Suppressor macrophage treated with lipopolysaccharide for 4 hours (primary cell): Measurements from ENCODE around the gene EVI5.

ENCODE experiments used
- DNase-seq: peaks from one replicate; pipeline ENCODE4 v3.0.0-alpha.2; 2020

The EVI5 gene

DNA sequence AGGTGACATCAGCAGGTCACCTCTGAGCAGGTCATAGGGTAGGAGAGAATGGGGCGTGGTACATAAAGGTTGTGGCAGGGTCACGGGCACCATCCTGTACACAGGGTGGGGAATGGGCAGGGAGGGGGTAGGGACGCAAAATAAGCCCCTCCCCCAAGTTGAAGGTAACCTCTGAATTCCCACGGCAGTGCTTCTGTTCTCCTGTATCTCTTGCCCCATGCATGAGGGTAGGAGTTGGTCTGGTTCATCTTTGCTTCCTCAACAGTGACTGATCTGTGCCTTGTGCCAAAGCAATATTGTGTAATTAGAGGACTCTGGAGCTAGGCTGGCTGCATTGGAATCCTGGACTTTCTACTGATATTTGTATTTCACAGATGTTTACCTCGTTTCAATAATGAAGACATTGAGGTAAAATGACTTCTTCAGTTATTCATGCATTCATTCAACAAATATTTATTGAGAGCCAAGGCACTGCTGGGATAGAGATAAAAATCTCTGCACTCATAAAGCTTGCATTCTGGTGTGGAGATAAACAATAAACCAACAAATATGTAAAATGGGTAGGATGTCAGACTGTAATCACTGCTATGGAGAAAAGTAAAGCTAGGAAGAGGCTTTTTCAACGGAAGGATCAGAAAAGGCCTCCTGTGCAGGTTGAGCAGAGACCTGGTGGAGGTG, 279.8 kb downstream of the EVI5 start:
- peak; percentile 33 for DNase-seq

DNA sequence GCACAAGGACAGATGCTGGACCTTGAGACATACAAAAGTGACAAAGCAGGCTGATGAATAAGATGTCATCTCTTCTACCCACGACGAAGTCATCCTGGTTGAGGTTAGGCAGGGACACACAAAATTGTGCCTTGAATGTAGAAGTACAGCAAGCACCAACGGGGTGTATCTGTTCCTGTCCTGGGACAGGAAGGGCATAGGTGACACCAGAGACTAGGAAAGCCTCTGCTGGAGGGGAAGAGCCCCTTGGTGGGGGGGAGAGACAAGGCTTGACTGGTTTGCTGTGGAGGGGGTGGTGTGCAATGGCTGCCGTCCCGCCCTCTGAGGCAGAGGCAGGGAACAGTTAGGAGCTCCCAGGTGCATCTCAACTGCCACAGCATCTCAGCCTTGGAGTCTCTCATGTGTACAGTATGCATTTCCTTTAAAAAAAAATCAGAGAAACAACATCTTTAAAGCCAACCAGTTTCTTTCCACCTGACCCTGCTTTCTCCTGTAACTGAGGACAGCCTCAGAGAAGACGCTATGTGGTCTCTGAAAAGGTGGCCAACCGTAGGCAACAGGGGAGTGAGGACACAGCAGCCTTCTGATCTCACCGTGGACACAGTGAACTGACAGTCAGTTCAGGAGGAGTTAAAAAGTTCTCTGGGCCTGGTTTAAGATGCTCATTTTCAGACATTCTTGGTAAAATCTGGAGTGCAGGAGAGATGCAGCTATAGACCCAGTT, 280.5 kb downstream of the EVI5 start:
- DNase-seq, result peak; percentile 55

DNA sequence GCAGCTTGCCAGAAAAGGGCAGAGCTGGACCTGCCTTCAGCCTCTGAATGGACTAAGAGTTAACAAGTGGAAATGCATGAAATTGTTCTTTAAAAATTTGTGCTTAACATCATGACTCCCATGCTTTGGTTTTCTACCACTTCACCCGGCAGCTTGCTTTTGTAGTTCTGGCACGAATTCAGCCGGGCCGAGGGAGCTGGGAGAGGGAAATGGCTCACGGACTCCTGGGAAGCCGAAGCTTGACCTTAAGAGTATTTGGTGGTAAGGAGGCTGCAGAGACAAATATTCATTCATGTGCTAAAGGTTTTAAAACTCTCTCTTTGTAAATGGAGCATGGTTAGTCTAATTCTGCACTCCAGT, 281.0 kb downstream of the EVI5 start:
- no peak for DNase-seq

DNA sequence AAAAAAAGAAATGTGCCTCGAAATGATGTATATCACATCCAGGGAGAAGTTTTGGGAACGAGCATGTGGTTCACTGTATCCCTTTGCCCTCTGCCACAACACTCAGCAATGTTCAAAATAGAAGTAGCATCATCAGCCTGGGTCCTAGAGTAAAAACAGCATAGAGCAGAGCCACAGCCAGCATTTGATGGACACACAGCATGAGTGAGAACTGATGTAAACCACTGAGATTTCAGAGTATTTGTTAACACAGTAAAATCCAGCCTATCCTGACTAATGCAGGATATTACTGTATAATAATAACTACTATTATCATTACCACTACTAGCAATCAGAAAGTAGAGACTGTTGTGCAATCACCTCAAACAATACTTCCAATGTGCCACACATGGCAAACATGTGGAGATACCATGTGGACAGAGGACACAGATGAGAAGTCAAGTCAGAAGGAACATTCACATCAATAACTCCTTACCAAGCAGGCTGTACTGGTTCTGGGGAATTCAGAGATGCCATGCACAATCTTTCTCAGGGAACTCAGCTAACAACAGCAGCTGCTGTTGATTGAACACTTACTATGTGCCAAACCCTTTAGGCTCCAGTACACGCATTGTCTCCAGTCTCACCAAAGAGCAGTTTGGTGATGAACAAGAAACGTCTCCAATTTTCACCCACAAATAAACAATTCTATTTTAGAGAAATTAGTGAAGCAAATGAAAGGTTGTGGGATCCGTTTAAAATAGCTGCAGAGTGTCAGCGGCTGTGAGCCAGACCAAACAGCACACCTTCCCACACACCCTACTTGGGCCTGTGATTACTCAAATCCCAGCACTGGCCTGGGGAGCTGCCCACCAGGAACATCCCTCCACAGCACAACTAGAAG, 281.6 kb downstream of the EVI5 start:
- peak; percentile 5 for DNase-seq

DNA sequence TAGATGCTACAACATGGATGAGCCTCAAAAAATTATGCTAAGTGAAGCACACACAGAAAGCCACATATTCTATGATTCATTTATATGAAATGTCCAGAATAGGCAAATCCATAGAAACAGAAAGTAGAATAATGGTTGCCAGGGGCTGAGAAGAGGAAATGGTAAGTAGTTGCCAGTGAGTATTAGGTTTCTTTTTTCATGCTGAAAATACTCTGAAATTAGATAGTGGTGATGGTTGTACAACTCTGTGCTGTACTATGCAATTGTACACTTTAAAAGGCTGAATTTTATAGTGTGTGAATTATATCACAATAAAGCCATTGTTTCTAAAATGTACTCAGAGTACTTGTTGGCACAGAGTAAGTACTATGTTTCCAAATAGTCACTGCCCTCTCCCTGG, 282.7 kb downstream of the EVI5 start:
- peak; percentile 74 for DNase-seq

DNA sequence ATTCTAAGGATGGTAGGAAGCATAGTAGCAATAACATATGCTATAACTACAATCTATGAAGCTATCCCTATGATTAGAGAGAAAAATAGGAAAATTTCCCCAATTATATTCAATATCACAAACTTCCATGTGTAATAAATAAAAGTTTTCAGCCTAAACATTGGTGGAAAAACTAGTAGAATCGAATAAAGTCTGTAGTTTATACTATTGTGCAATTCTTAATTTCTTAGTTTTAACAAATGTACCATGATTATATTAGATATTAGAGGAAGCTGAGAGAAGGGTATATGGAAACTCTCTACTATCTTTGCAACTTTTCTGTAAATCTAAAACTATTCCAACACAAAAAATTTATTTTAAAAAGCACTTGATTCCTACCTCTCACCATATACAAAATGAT, 284.4 kb downstream of the EVI5 start:
- DNase-seq, result no peak

DNA sequence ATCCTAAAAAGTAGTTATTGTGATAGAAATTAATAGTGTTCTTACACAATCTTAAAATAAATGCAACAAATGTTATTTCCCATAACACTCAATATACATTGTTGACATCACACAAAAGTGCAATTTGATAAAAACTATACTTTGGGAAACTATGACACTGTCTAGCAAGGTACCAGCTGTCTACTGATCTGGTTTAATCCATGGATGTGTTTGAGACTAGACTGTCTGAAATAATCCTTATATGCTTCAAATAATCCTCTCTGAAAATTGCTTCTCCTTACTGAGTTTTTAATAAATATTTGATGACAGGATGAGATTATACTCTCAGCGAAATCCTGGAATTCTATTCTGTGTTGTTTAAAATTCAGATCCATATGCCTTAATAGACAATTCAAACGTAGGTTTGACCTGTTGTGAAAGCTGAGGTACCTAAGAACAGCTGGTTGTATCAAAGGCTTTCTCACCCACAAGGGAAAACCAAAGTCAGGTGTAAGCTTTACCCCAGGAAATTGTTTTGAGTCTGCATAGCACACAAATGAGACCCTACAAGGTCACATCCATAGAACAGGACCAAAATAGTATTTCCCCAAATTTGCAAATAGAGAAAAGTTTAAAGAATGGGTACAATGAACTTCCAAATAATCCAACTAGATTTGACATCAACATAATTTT, 289.4 kb downstream of the EVI5 start:
- no peak for DNase-seq

DNA sequence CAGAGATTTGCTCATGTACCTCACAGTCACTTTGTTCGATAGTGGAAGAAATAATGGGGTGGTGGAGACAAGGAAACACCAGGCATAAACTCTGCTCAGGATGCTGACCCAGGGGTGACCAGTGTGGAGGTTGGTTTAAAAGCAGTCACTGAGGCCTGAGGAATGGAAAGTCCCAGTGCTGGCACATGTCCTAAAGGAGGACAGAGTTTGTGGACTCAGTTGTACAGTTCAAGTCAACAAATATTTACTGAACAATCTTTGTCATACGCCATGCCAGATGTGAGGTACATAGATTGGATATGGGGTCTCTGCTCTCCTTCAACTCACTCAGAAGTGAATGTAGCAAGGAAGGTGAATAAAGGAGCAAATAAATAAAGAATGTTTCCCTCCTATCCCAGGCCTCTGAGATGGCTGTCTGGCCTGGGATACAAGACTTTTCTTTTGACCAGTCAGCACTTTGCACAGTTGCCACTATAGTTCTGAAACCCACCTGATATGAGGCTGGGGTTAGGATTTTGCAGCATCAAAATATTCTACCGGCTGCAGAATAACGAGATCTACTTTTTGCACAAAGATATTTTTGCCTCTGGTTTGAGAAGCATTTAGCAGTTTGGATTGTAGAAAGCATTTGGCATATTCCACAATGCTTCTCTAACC, 290.3 kb downstream of the EVI5 start:
- DNase-seq, result no peak

DNA sequence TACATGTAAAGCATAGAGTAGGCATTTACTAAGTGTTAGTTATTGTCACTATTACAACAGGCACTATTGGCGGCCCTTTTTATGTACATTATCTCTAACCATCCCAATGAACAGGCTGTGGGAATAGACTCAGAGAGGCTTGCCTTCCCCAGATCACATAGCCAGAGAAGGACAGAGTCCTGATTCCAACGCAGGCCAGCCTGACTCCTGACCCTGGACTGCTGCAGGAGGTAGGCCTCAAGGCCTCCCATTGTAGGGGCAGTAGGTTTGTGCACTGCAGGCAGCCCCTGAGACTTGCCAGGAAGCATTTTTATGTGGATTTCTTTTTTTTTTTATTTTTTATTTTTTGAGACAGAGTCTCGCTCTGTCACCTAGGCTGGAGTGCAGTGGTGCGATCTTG, 291.8 kb downstream of the EVI5 start:
- no peak for DNase-seq

DNA sequence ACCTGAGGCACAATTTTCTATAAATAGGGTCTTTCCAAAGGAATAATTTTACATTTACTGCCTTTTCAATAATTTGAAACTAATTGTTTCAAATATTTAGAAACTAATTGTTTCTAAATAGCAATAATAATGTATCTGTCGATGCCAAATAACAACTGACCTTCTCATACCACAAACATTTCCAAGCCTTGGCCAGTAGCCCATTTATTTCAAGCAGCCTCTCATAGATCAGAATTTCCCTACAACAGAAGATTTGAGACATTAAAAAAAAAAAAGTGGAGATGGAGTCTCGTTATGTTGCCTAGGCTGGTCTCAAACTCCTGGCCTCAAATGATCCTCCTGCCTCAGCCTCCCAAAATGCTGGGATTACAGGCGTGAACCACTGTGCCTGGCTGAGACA, 296.1 kb downstream of the EVI5 start:
- DNase-seq, result no peak

DNA sequence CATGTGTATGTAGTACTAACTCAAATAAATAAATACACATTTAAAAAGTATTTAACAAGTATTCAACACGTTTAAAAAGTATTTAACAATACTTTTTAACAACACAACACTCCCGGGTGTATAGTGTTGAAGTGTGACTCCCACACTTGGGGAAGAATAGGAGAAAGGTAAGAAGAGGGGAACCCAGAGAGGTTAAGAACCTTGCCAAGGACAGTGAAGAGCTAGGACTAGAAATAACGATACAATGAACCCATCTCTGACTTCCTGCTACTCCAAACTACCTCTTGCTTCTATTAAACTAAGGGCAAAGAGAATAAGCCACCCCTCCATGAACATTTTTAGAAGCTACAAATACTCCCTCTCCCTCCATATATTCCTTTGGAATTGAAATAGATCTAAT, 296.5 kb downstream of the EVI5 start:
- no peak for DNase-seq

DNA sequence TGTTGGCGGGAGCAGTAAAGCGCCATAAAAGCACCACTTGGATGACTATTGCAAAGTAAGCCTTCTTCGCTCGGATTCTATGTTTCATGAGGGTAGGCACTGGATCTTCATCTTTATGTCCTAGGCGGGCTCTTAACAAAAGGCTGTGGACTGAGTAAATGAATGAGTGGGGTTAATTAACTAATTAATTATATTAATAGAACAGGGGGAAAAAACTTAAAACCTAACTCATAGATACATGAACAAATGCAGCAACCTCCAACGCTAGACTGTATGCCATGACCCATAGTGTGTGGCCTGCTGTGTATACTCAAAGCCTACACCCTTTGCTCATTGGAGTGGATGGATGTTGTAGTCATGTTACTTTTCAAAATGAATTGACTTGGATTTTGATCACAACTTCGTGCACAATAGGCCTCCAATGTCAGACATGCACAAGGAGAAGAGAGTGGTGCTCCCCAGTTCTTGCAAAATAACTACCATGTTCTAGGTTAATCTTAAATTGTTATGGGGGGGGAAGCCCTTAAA, 297.8 kb downstream of the EVI5 start:
- DNase-seq, result no peak

DNA sequence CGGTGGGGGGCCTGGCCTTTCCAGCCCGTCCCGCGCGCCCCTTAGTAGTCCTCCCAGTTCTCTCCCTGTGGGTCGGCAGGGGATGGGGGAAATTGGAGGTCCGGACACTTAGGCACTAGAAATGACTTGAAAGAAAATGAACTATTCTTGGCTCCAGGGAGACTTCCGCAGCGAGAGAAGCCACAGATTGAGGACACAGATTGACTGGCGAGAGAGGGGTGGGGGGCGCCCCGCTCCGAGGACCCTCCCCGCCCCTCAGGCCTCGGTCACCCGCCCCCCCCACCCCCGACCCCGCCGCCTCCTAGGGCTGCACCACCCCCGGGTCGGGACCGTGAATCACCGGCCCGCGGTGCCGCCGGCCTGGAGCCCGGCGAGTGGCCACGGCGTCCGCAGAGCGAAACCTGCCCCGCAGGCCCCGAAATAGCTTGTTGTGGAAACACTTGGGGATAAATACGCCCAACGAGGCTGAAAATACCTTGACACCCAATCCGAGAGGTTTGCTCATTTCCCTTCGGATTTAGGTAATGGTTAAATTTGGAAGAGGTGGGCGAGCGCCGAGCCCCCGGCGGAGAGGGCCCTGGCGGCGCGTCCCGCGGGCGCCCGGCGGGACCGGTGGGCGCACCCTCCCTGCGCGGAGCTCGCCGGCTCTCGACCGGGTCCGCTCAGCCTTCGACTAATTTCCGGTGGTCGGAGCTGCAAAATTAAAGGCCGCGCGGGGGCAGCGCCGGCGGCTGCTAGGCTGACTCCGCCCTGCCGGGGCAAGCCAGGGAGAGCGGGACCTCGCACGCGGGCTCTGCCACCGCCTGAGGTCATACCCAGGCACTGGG, 298.4 kb downstream of the EVI5 start, which contains the start of gene GFI1:
Gene GFI1 (minus strand): TSS at position 675 of the 827 bp plus-strand sequence. CDS start 3,438 bp downstream, outside the sequence.
- peak; percentile 68 for DNase-seq

DNA sequence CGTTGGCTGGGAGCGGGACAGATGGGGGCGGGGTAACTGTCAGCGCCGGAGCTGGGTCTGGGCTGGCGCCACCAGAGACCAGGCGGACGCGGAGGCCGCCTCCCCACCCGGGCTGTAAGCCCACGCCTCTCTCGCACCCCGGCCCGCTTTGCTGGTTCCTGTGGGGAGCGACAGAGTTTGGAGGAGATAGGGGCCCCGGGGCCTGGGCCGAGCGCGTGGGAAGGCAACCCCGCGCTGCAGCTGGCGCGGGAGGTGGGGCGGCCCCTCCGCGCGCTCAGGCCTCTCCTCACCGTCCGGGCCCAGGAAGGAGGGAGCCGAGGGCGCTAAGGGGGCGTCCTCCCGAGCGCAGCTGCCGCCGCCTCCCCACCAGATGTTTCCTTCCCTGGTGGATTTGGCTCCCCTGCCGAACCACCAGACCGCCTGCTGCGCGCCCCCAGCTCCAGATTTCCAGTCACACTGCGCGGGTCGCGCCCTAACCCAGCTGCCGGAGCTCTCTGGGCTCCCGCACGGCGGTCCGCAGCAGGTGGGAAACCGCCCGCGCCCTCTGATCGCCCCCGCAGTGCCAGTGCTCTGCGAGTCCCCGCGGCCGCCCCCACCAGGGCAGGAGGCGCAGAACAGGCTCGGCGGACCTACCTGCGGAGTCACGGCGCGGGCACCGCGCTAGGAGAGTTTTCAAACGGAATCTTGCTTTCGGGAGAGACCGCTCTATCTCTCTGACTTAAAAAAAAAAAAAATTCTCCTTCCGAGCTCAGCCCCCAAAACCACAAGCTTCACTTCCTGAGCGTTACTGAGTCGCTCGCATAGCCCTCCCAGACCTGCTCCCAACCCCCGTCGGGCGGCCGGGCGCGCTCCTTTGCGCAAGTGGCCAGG, 299.3 kb downstream of the EVI5 start:
- peak; percentile 35 for DNase-seq

DNA sequence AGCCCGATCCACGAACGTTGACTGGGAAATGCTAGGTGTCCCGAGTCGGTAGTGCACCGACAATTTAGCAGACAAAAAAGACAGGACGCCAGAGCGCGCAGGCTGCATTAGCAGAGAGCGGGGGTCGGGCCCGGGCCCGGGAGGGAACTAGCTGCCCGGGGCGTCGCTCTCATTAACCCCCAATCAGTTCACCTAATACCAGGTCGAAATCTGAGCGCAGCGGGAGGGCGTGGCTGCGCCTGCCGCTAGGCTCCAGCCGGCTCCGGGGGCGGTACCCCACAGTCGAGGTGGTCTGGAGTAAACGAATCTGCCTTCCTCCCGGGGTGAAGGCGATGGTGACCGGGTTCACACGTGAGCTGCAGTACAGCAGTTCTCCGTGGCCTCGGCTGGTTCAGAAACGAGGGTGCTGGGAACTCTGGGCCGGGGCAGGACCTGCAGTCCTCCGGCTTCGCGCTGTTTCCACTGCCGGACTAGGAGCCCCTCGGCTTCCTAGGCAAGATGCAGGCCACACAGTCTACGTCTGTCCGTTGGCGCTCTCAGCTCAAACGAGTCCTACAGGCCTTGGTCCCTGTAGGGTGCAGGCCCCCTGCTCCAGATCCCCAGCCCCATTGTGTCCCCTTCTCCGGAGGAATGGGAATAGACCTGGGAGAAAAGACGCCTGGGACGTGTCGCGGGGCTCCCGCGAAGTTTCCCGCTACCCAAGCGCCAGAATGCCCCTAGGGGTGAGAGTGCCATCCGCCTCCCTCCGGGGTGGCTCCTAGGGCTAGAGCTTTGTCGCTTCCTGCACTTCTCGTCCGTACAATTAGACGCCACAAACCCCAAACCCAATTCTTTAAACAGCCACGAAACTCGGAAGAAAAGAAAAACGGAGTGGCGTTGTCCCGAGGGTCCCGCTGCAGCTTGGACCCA, 300.2 kb downstream of the EVI5 start:
- peak; percentile 30 for DNase-seq

DNA sequence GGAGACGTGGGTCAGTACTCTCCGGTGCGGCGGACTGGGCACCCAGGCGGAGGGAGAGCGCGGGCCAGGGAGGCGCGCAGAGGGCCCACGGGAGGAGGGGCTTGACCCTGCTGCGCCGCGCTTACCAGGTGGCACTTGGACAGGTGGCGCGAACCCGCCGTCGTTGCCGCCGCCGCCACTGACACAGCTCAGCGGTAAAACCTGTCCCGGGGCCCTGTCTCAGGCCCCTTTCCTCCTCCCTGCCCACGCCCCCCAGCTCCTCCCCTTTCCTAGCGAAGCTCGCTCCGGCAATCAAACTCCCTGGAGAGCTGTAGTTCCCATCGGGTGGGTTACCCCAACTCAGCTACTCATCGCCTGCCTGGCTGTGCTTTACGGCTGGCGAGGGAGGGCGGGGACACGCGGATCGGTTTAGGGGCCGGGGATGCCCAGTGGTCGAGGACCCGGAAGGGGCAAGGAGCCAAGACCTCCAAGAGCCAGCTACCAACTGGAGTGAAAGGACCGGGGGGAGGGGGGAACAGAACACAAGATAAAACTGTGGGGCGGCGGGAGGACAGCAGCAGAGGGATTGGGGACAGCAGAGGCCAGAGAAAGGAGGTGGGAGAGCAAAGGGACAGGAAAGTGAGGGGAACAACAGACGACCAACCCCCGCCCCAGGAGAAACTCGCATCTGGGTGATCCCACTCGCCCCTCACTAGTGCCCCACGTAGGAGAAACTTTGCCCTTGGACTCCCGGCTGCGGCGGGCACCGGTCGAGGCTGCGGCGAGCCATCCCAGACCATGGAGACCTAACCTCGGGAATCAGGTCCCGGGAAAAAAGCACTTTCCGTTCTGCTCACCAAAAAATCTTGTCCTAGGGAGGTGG, 301.1 kb downstream of the EVI5 start:
- peak; percentile 17 for DNase-seq

DNA sequence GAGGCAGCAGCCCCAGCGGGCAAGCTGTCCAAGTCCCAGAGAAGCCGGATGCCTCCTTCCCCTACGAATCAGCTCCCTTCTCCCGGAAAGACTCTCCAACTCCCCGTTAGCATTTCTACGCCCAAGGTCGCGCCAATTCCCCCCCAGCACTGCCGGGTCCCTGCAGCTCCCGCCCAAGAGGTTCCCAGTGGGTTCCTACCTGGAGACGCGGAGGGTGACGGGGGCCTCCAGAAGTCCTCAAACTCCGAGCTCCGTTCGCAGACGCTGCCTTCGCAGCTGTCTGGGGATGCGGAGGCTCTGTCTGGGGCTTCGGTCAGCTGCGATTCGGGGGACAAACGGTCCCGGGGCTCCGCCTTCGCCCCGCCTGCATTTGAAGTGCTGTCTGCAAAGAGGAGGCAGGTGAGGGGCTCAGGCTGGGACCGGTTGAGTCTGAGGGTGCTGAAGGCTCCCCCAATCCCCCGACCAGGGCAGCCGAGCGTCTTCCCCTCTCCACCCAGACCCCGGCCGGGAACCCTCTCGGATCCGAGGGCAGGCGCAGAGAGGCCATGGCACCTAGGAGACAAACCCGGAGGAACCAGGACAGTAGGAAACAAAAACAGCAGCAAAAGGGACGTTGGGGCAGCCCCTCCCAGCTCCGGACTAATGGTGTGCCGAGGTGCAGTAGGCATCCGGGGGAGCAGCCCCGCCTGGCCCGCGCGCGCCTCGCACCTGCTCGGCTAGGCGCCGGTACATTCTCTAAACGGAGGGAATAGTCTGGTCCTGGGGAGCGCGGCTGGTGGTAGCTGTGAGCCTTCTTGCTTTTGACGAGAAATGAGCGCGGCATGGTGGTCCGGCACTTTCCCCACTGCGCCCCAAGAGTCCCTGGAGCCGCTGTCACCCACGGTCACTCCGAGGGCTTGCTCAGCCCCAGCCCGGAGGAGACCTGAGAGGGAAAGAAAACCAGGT, 302.0 kb downstream of the EVI5 start:
- DNase-seq, result peak; percentile 7
